ENCODE data around the gene PPP3R1.

Gene PPP3R1

GRCh38 chr2:68240446-68240845 is 11.9 kb downstream of the PPP3R1 start:
- no peak for TF ChIP-seq CTCF (IDR thresholded peaks at IDR 0.05; ENCODE audit: extremely low read depth, missing control alignments)

DNA sequence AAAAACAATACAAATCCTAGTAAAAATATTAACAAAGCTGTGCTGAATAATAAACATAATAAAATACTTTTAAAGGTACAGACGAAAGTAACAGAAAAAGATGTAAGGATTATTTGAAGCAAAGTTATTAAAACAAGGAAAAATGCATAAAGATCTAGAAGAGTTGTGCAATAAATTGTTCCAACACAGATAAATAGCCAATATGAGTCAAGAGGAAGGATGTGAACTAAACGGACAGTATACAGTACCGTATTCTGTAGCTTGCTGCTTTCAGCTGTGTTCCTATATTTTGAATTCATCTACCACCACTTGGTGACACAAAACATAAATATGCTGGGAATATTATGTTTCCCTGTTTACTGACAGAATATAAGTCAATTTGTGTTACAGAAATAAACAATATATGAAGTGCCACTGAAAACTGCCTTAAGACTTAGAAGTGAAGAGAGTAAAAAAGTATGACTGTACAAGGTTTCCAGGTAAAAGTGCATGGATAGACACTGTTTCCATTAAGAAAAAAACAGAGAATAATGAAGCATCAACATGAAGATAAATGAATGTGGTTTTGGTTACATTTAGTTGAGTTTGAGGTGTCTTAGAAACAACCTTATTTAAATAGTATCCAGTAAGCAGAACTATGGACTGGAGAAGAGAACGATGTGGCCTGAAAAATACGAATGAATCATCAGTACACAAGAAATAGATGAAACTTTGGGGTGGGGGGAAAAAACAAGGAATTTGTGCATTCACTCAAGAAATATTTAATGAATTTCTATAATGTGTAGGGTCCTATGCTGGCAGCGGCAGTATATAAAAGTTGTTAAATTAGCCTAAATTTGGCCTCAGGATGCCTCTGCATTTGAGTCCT is 13.1 kb downstream of the PPP3R1 start:
- no peak for TF ChIP-seq CTCF (IDR thresholded peaks at IDR 0.05; ENCODE audit: extremely low read depth, missing control alignments)
- DNase-seq (ENCODE audit: low spot score): no peak

More at GRCh38 chr2:68240446-68240845, 11.9 kb downstream of the PPP3R1 start:
- DNase-seq (ENCODE audit: low spot score): no peak

- no peak for TF ChIP-seq CTCF (IDR thresholded peaks at IDR 0.05; ENCODE audit: extremely low read depth, missing control alignments)
- DNase-seq (ENCODE audit: low spot score): no peak
These were observed 14.3 kb downstream of the PPP3R1 start for GRCh38 chr2:68237976-68238580.

GRCh38 chr2:68237404-68237803 is 14.9 kb downstream of the PPP3R1 start:
- no peak for TF ChIP-seq CTCF (IDR thresholded peaks at IDR 0.05; ENCODE audit: extremely low read depth, missing control alignments)
- no peak for DNase-seq (ENCODE audit: low spot score)

DNA sequence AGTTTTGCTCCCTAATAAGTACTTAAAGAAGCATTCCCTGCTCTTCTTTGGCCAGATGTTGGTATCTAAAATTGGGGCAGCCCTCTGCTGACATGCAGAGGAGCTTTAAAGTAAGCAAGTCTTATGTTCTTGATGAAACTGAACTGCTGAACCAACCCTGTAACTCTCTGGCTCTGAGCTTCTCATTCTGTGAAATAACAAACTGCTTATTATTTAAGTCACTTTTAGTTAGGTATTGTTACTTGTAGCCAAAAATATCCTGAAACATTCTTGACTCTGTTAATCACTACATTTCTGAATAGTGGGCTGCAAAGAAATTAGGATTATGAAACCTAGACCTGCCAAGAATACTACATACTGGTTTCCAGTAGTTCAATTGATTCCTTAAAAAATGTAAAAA is 15.5 kb downstream of the PPP3R1 start:
- no peak for TF ChIP-seq CTCF (IDR thresholded peaks at IDR 0.05; ENCODE audit: extremely low read depth, missing control alignments)

DNA sequence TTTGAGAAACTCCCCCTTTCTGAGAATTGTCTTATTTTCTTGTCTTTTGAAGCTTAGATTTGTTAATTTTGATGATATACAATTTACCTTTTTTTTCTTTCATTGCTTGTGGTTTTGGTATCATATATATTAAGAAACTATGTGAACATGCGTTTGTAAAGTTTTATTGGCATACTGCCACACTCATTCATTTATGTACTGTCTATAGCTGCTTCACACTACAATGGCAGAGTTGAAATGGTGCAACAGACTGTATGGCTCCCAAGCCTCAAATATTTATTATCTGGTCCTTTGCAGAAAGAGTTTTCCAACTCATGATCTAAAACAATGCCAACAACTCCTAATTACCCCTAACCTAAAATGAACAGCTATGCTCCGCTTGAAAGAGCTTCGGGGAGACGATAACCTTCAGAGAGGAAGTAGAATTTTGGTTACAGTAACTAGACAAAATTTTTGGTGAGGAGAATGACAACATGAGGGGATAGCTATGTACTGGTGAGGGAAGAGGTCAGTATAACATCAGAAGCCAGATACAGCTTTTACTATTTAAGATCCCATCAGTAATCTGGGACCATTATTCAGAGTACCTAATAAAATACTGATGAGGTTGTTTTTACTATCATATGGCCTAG is 16.1 kb downstream of the PPP3R1 start:
- no peak for TF ChIP-seq CTCF (IDR thresholded peaks at IDR 0.05; ENCODE audit: extremely low read depth, missing control alignments)
- no peak for DNase-seq (ENCODE audit: low spot score)

More for the DNA sequence above, 15.5 kb downstream of the PPP3R1 start:
- DNase-seq (ENCODE audit: low spot score): no peak

DNA sequence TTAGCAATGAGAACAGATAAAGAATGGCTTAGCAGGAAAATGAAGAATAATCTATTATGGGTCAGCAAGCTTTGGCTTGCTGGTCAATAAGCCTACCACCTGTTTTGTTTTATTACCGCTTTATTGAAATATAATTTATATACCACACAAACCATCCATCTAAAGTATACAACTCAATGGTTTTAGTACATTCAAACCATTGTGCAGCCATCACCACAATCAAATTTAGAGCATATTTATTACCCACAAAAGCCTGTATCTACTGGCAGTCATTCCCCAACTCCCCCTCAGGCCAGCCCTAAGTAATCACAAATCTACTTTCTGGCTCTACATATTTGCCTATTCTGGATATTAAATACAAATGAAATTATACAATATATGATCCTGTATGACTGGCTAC is 17.2 kb downstream of the PPP3R1 start:
- no peak for DNase-seq (ENCODE audit: low spot score)
- no peak for TF ChIP-seq CTCF (IDR thresholded peaks at IDR 0.05; ENCODE audit: extremely low read depth, missing control alignments)

Measured in GM20000 (cell line).